ENCODE data around the gene NAMPT.
"Not testable (repeated sequence)": the region's sequence is repeated elsewhere in the genome, so short reads cannot be mapped to it uniquely, and the experiment has no call there.

The NAMPT gene

GRCh38 chr7:106231856-106232490, 52.8 kb downstream of the NAMPT start:
- DNase-seq (ENCODE audit: low spot score): no peak

- DNase-seq (ENCODE audit: low spot score): no peak
These were observed 58.9 kb downstream of the NAMPT start for GRCh38 chr7:106225856-106226255.

- no peak for DNase-seq (ENCODE audit: low spot score)
These were observed 60.0 kb downstream of the NAMPT start for GRCh38 chr7:106224797-106225196.

GRCh38 chr7:106223156-106223555, 61.6 kb downstream of the NAMPT start:
- DNase-seq (ENCODE audit: low spot score): no peak

GRCh38 chr7:106222545-106222944, 62.2 kb downstream of the NAMPT start:
- DNase-seq (ENCODE audit: low spot score): no peak

GRCh38 chr7:106220307-106220706, 64.5 kb downstream of the NAMPT start:
- DNase-seq (ENCODE audit: low spot score): no peak

GRCh38 chr7:106219170-106219569, 65.6 kb downstream of the NAMPT start:
- DNase-seq (ENCODE audit: low spot score): no peak

GRCh38 chr7:106218546-106218945, 66.2 kb downstream of the NAMPT start:
- DNase-seq (ENCODE audit: low spot score): no peak

GRCh38 chr7:106216923-106217542, 67.8 kb downstream of the NAMPT start:
- no peak for DNase-seq (ENCODE audit: low spot score)

- no peak for DNase-seq (ENCODE audit: low spot score)
These were observed 68.3 kb downstream of the NAMPT start for GRCh38 chr7:106216517-106216922.

GRCh38 chr7:106215868-106216516, 68.8 kb downstream of the NAMPT start:
- no peak for DNase-seq (ENCODE audit: low spot score)

- DNase-seq (ENCODE audit: low spot score): not testable (repeated sequence)
These were observed 75.8 kb downstream of the NAMPT start for GRCh38 chr7:106208944-106209343.

- no peak for DNase-seq (ENCODE audit: low spot score)
These were observed 77.8 kb downstream of the NAMPT start for GRCh38 chr7:106206826-106207541.

GRCh38 chr7:106205621-106206222, 79.1 kb downstream of the NAMPT start:
- no peak for DNase-seq (ENCODE audit: low spot score)

- no peak for DNase-seq (ENCODE audit: low spot score)
These were observed 81.3 kb downstream of the NAMPT start for GRCh38 chr7:106203473-106203872.

- DNase-seq (ENCODE audit: low spot score): no peak
These were observed 83.6 kb downstream of the NAMPT start for GRCh38 chr7:106201164-106201563.

- DNase-seq (ENCODE audit: low spot score): no peak
These were observed 84.9 kb downstream of the NAMPT start for GRCh38 chr7:106199813-106200364.

GRCh38 chr7:106199024-106199423, 85.8 kb downstream of the NAMPT start:
- DNase-seq (ENCODE audit: low spot score): no peak

All from hematopoietic multipotent progenitor cell treated with erythropoietin and hydrocortisone succinate and interleukin-3 and kit ligand, for 15 days (in vitro differentiated cells).